B cell (primary cell): Measurements from ENCODE around the gene SUSD2. TPM values are rescaled to one million over a fixed set of nuclear protein-coding genes. Genes with fewer than 3 reads are reported as not detected.

Source experiments
- ATAC-seq: fragments of 200-7000 bp; cut with Tn5 transposase; one replicate; pipeline ENCODE4 v1.10.0; 2021; ENCODE audit warnings: low read depth, mild to moderate bottlenecking, moderate number of reproducible peaks, moderate library complexity
- CTCF ChIA-PET: fragments of 350-600 bp; sonication (Branson Sonifier 250); formaldehyde crosslinking; loops from one replicate; lab custom pipeline; 2021; ENCODE audit warnings: antibody characterized with exemption, inconsistent platforms; lab: Charles Lee
- POLR2A ChIA-PET: fragments of 350-600 bp; sonication (Branson Sonifier 250); formaldehyde crosslinking; loops from one replicate; lab custom pipeline; 2021; ENCODE audit warnings: antibody characterized with exemption; lab: Charles Lee
- DNase-seq: peaks from one replicate; pipeline ENCODE4 v3.0.0; 2013
- H2AFZ ChIP-seq: 2 replicates; pipeline ENCODE4 v1.6.1; 2012; ENCODE audit warnings: mild to moderate bottlenecking, low read depth, low read length; ENCODE audit not compliant: insufficient read depth, poor library complexity, severe bottlenecking
- H3K27ac ChIP-seq, 2 donors: 1 replicate in 1 of 2; 2 replicates in 1 of 2; pipeline ENCODE4 v1.5.1; 2012 to 2013; ENCODE audit warnings: low read length in 2 of 2, mild to moderate bottlenecking in 2 of 2, moderate library complexity in 1 of 2
- H3K27me3 ChIP-seq, 4 experiments: fragments of 200-600 bp in 1 of 4; sonication (generic) in 1 of 4; replicated peaks in 1 of 4; 1 replicate in 2 of 4; 2 replicates in 2 of 4; pipeline versions ENCODE4 v1.6.1 to v1.7.0; 2013 to 2016; ENCODE audit warnings: low read length in 3 of 4, mild to moderate bottlenecking in 2 of 4, mixed read lengths in 1 of 4, moderate library complexity in 1 of 4; ENCODE audit not compliant: insufficient read depth in 4 of 4, control insufficient read depth in 3 of 4; ENCODE audit errors: control extremely low read depth in 1 of 4
- H3K36me3 ChIP-seq, 2 experiments: replicated peaks in 1 of 2; 1 replicate in 1 of 2; 2 replicates in 1 of 2; pipeline versions ENCODE4 v1.6.1 to v1.7.1; 2013; ENCODE audit warnings: low read length in 1 of 2; ENCODE audit not compliant: insufficient read depth in 2 of 2, control insufficient read depth in 1 of 2; ENCODE audit errors: control extremely low read depth in 1 of 2, extremely low read depth in 1 of 2
- H3K4me1 ChIP-seq, 2 donors: fragments of 200-600 bp in 1 of 2; sonication (generic) in 1 of 2; 1 replicate in 1 of 2; 2 replicates in 1 of 2; pipeline versions ENCODE4 v1.5.1 to v1.6.1; 2013 to 2017; ENCODE audit warnings: low read length in 2 of 2; ENCODE audit not compliant: control insufficient read depth in 2 of 2, insufficient read depth in 2 of 2
- H3K4me2 ChIP-seq: replicated peaks from 2 replicates; pipeline ENCODE3; 2012; ENCODE audit warnings: mild to moderate bottlenecking, low read depth, low read length; ENCODE audit not compliant: poor library complexity, severe bottlenecking
- H3K4me3 ChIP-seq, 5 experiments: fragments of 200-600 bp in 1 of 5; sonication (generic) in 1 of 5; 1 replicate in 3 of 5; 2 replicates in 2 of 5; pipeline versions ENCODE4 v1.5.1 to v1.7.0; 2011 to 2016; ENCODE audit warnings: low read length in 4 of 5, mild to moderate bottlenecking in 4 of 5, low read depth in 2 of 5, control low read depth in 1 of 5, moderate library complexity in 1 of 5; ENCODE audit not compliant: insufficient read depth in 1 of 5; ENCODE audit errors: control extremely low read depth in 1 of 5, extremely low read depth in 1 of 5
- H3K79me2 ChIP-seq: fragments of 200-600 bp; sonication (generic); one replicate; pipeline ENCODE4 v1.6.0; 2016; ENCODE audit warnings: low read length; ENCODE audit not compliant: control insufficient read depth, insufficient read depth
- H3K9ac ChIP-seq: fragments of 200-600 bp; sonication (generic); 2 replicates; pipeline ENCODE4 v1.6.1; 2017; ENCODE audit warnings: mild to moderate bottlenecking, low read length, moderate library complexity
- H3K9me3 ChIP-seq, 3 donors: one replicate each; pipeline versions ENCODE4 v1.6.1 to v1.7.1; 2013; ENCODE audit warnings: low read length in 2 of 3; ENCODE audit not compliant: control insufficient read depth in 2 of 3, insufficient read depth in 1 of 3; ENCODE audit errors: control extremely low read depth in 1 of 3
- H4K20me1 ChIP-seq: 2 replicates; pipeline ENCODE4 v1.6.0; 2012; ENCODE audit warnings: mild to moderate bottlenecking, low read length; ENCODE audit not compliant: insufficient read depth, control insufficient read depth, poor library complexity, severe bottlenecking
- H3K27ac Mint-ChIP-seq: one replicate; pipeline ENCODE4 v1.8.0; 2021; ENCODE audit warnings: mixed read lengths
- H3K27me3 Mint-ChIP-seq: one replicate; pipeline ENCODE4 v1.8.0; 2021; ENCODE audit warnings: mixed read lengths
- H3K4me1 Mint-ChIP-seq: one replicate; pipeline ENCODE4 v1.8.0; 2021; ENCODE audit warnings: mixed read lengths
- H3K4me3 Mint-ChIP-seq: one replicate; pipeline ENCODE4 v1.8.0; 2021; ENCODE audit warnings: mixed read lengths
- H3K9me3 Mint-ChIP-seq: one replicate; pipeline ENCODE4 v1.8.0; 2022; ENCODE audit warnings: mixed read lengths; ENCODE audit not compliant: insufficient read depth
- EZH2 ChIP-seq: IDR thresholded peaks from 2 replicates; pipeline ENCODE4 v1.6.1; 2012; ENCODE audit warnings: borderline replicate concordance, low read depth, mild to moderate bottlenecking, moderate library complexity, low read length; ENCODE audit not compliant: insufficient read depth, poor library complexity, severe bottlenecking
- WGBS: methylation state at CpG from one replicate; pipeline ENCODE4 v1.1.5; 2013; ENCODE audit warnings: missing lambda C conversion rate; ENCODE audit not compliant: insufficient coverage; 5-methylcytosine and 5-hydroxymethylcytosine counted together
- intact Hi-C: fragments of 100-400 bp; cut with micrococcal nuclease; formaldehyde crosslinking; loops from one replicate; pipeline ENCODE4 v1.10.0; 2022
- polyA plus RNA-seq: library from polyadenylated mRNA; depleted of rRNA; stranded (reverse); fragments of >200 nt; gene quantifications from 2 replicates; pipeline ENCODE4 v1.2.3, GENCODE V29; 2012
- total RNA-seq, 2 donors: library from RNA; stranded (reverse); fragments of 120-200 nt in 1 of 2; gene quantifications; 1 replicate in 1 of 2; 2 replicates in 1 of 2; pipeline versions ENCODE4 v1.2.3 to v1.2.4, GENCODE V29; 2013 to 2022
- TF ChIP-seq, protein P1 (sequence below): fragments of 200-600 bp; IDR thresholded peaks from one replicate; pipeline ENCODE4 v1.8.0; 2022; ENCODE audit warnings: antibody characterized with exemption, mild to moderate bottlenecking

The SUSD2 gene
- total and polyA plus RNA-seq, 2 donors (not counting 1 experiment from before 2014, with no cell fraction given) = 0.30 to 0.48 TPM

GRCh38 chr22:24156913-24157821, 24.1 kb upstream of the SUSD2 start:
- no peaks in the 10 kb centered on the region for H3K9me3 ChIP-seq
- H3K36me3 ChIP-seq = peaks cover 0 to 40% of the 10 kb centered on the region in 2 experiments
- ChIA-PET CTCF (interaction anchor here (0.6 to 7.7 kb wide), 25 partner anchors 9 to 397 kb away, joined by 3 to 77 read pairs (median 4); partner anchors contain the start of genes CABIN1, GUCD1 and SUSD2), POLR2A (interaction anchor here (0.8 to 1.9 kb wide), 4 partner anchors 146 to 398 kb away, joined by 3 to 9 read pairs (median 6); partner anchors contain the start of genes CABIN1, GUCD1 and MIF)
- Mint-ChIP-seq H3K4me1 (peaks cover 63% of the 10 kb centered on the region), H3K9me3 (no peaks in the 10 kb centered on the region), H3K27me3 (no peaks in the 10 kb centered on the region), H3K4me3 (peak overlapping the region; percentile 96), H3K27ac (peak overlapping the region; percentile 95)
- TF ChIP-seq, protein P1, sequence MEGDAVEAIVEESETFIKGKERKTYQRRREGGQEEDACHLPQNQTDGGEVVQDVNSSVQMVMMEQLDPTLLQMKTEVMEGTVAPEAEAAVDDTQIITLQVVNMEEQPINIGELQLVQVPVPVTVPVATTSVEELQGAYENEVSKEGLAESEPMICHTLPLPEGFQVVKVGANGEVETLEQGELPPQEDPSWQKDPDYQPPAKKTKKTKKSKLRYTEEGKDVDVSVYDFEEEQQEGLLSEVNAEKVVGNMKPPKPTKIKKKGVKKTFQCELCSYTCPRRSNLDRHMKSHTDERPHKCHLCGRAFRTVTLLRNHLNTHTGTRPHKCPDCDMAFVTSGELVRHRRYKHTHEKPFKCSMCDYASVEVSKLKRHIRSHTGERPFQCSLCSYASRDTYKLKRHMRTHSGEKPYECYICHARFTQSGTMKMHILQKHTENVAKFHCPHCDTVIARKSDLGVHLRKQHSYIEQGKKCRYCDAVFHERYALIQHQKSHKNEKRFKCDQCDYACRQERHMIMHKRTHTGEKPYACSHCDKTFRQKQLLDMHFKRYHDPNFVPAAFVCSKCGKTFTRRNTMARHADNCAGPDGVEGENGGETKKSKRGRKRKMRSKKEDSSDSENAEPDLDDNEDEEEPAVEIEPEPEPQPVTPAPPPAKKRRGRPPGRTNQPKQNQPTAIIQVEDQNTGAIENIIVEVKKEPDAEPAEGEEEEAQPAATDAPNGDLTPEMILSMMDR = peak; percentile 88
- no peak for TF ChIP-seq EZH2
- peaks cover 54 to 74% of the 10 kb centered on the region in 2 donors for H3K4me1 ChIP-seq
- peak overlapping the region; percentile 95 for H3K9ac ChIP-seq
- peak; percentile 85 for ATAC-seq
- H3K4me3 ChIP-seq = peak overlapping the region; percentile 73 to 99 (median 90)
- peak overlapping the region; percentile 98 for H3K4me2 ChIP-seq
- whole genome bisulfite sequencing = 0% methylated on average over 13 of the region's 23 CpGs
- intact Hi-C loops = loop anchor here (1.0 to 2.0 kb wide), 4 partner anchors 113 to 318 kb away; partner anchors contain the start of genes CABIN1, DERL3 and SPECC1L
- peaks cover 43% of the 10 kb centered on the region for H4K20me1 ChIP-seq
- H3K27ac ChIP-seq = peak overlapping the region; percentile 66 to 75
- peaks cover 46% of the 10 kb centered on the region for H3K79me2 ChIP-seq
- peak overlapping the region; percentile 81 for H2AFZ ChIP-seq
- DNase-seq = peak; percentile 92
- H3K27me3 ChIP-seq = no peaks in the 10 kb centered on the region
